ENCODE results near the gene ZBP1.

DNA sequence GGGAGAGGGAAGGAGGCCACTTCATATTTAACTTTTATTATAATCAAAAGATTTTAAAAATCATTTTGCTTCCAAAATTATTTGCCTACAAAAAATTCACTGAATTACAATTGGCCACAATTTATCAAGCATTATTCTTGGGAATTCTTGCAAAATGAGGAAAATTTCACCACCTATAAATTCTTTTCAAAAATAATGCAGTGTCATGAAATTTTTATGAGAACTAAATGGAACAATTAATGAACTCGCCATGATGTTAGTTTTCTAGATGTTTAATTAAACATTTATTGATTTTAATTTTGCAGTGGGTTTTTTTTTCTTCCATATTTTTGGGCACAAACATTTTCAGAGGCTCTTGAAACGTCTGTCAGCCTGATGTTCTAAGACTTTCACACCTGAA is 5.8 kb upstream of the ZBP1 start:
- TF ChIP-seq CTCF (IDR thresholded peaks at IDR 0.05; ENCODE audit: low read depth, low read length, poor library complexity, severe bottlenecking): no peak
- no peak for TF ChIP-seq EZH2phosphoT487 (IDR thresholded peaks at IDR 0.05; ENCODE audit: borderline replicate concordance, low read length)
